ENCODE data around the gene SAPCD2. TPM values are rescaled to one million over a fixed set of nuclear protein-coding genes. Genes with fewer than 3 reads are reported as not detected.
A peak's percentile ranks its signal among the peaks of the same experiment; 100 is the strongest.

Gene SAPCD2
- total RNA-seq, 2 donors from 2014 or later, result 5.6 to 21.9 TPM

DNA sequence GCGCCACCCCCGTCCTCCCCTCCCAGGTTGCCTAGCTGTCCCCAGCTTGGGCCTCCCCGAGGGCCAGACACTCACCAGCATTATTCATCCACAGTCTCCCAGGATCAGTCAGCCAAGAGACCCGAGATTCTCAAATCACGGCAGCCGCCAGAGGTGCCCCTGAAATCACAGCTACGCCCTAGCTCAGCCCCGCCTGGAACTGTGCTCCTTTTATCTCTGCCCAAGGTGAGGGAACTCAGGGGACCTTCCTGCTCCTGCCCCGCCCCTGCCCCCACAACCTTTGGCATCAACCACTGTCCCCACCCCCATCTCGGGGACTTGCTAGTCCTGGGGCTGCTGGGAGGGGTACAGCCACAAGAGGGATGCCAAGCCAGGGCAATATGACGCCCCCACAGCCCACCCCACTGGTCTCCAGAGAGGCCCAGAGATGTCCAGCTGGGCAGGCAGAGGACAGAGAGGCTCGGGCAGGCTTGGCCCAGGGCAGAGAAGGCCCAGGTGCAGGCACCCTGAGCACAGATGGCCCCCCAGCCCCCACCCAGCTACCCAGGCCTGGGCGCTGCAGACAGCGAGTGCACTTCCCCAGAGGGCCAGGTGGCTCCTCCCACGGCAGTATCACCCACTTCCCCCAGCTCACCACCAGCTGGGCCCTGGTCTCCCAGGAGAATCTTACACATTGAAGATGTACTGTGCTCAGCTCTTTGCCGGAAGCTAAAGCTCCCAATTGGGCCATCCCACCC lies 38.3 kb downstream of the SAPCD2 start, which contains the start of gene FUT7:
FUT7 (minus strand) TSS at position 185 of the 737 bp plus-strand sequence; CDS start at position 88, 97 bp downstream.
- ATAC-seq (replicated peaks), result peak; percentile 45
- peaks cover 9% of the 10 kb centered on the region for H3K4me1 Mint-ChIP-seq
- H3K9me3 Mint-ChIP-seq, result no peaks in the 10 kb centered on the region
- peak within 1 kb of the TSS; percentile 92 for H3K27ac Mint-ChIP-seq
- H3K4me3 Mint-ChIP-seq, result peak within 1 kb of the TSS; percentile 86
- no peaks in the 10 kb centered on the region for H3K27me3 Mint-ChIP-seq
- H3K36me3 Mint-ChIP-seq (ENCODE audit: low read depth), result peaks cover 8% of the 10 kb centered on the region

DNA sequence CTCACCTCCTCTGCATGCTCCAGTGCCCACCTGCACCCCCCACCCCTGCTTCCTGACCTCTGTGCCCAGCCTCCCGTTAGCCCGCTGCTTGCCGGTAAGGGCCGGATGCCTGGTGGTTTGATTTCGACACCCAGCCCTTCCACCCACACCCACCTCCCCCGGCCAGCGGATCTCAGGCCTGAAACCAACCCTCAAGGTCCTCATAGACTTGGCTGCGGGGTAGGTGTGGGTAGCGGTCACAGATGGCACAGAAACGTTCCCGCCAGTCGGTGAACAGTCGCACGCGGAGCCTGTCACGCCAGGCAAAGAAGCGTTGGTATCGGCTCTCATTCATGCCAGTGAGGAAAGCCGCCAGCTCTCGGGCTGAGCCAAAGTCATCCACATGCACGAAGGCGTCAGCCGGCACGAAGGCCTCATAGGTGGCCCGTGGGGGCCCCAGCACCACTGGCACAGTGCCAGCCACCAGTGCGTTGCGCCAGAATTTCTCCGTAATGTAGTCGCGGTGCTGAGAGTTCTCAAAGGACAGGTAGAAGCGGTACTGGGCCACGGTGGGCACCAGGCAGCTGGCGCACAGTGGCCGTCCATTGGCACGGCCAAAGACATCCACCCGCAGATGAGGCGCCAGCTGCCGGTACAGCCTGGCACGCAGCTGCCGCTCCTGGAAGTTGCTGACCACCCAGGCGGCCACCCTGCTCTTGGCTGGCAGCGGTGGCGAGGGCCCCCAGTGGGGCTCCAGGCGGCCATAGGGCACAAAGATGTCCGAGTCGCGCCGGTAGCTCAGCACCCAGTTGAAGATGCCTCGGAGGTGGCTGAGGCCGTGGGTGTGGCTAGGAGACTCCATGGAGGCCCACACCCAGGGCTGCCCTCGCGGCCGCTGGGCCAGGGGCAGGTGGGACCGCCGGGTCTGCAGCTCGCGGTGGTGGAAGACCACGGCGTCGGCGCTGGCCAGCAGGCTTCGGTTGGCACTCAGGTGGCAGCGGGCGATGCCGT lies 39.5 kb downstream of the SAPCD2 start:
- H3K4me1 Mint-ChIP-seq, result peaks cover 9% of the 10 kb centered on the region
- H3K27me3 Mint-ChIP-seq, result no peaks in the 10 kb centered on the region
- H3K9me3 Mint-ChIP-seq, result no peaks in the 10 kb centered on the region
- peak overlapping the region; percentile 86 for H3K4me3 Mint-ChIP-seq
- H3K27ac Mint-ChIP-seq, result peak overlapping the region; percentile 92
- ATAC-seq (replicated peaks), result peak; percentile 8
- H3K36me3 Mint-ChIP-seq (ENCODE audit: low read depth), result peaks cover 8% of the 10 kb centered on the region

DNA sequence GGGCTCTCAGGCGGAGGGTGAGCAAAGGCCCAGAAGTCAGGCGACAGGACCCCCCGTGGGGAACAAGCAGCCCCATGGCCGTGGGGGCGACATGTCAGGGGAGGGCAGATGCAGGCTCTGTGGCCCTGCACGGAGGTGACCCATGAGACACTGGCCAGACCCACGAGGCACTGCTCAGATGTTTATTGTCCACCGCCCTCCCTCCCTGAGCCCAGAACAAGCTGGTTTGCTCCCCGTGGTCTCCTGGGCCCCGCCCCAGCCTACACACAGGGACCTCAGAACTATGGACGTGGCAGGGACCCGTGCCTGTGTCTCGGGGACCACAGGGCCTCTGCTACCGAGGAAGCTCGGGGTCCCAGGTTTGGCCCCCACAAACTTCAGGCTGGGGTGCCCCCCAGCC lies 40.4 kb downstream of the SAPCD2 start:
- H3K9me3 Mint-ChIP-seq, result no peaks in the 10 kb centered on the region
- peak overlapping the region; percentile 92 for H3K27ac Mint-ChIP-seq

DNA sequence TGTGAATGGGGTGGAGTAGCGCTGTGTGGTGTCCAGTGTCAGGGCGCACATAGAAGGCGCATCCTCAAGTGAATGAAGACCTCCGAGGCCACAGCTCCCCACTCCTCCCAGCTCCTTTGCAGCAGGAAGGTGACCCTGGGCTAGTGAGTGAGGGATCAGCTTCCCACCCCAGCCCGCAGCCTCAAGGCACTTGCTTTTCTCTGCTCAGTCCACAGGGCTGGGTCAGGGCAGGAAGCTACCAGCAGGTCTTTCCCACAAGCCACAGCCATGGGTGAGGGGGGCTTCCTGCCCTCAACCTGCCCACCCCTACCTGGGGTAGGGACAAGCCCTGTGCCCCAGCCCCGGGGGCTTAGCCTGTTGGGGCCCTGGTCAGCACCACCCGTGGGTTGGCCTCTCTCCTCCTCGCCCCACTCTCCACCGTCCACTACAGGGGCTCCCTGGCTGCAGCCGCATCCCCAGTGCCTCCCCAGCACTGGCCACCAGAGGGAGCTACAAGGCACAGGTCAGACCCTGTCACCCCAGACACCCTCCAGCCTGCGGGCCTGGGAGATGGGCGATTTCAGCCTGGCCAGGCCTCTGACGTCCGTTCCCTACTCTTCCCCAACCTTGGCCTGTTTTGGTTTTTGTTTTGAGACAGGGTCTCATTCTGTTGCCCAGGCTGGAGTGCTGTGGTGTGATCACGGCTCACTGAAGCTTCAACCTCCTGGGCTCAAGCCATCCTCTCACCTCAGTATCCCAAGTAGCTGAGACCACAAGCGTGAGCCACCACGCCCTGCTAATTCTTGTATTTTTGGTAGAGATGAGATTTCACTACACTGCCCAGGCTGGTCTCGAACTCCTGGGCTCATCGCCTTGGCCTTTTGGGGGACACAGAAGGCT lies 41.1 kb downstream of the SAPCD2 start:
- Mint-ChIP-seq H3K36me3 (ENCODE audit: low read depth) (peaks cover 8% of the 10 kb centered on the region), H3K27ac (peak overlapping the region; percentile 66), H3K9me3 (no peaks in the 10 kb centered on the region), H3K27me3 (no peaks in the 10 kb centered on the region), H3K4me3 (peak overlapping the region; percentile 86), H3K4me1 (peaks cover 5% of the 10 kb centered on the region)
- peak; percentile 60 for ATAC-seq (replicated peaks)

More for the DNA sequence above, 40.4 kb downstream of the SAPCD2 start:
- ATAC-seq (replicated peaks), result no peak
- Mint-ChIP-seq H3K4me1 (peaks cover 9% of the 10 kb centered on the region), H3K36me3 (ENCODE audit: low read depth) (peaks cover 8% of the 10 kb centered on the region), H3K27me3 (no peaks in the 10 kb centered on the region), H3K4me3 (peak overlapping the region; percentile 86)

DNA sequence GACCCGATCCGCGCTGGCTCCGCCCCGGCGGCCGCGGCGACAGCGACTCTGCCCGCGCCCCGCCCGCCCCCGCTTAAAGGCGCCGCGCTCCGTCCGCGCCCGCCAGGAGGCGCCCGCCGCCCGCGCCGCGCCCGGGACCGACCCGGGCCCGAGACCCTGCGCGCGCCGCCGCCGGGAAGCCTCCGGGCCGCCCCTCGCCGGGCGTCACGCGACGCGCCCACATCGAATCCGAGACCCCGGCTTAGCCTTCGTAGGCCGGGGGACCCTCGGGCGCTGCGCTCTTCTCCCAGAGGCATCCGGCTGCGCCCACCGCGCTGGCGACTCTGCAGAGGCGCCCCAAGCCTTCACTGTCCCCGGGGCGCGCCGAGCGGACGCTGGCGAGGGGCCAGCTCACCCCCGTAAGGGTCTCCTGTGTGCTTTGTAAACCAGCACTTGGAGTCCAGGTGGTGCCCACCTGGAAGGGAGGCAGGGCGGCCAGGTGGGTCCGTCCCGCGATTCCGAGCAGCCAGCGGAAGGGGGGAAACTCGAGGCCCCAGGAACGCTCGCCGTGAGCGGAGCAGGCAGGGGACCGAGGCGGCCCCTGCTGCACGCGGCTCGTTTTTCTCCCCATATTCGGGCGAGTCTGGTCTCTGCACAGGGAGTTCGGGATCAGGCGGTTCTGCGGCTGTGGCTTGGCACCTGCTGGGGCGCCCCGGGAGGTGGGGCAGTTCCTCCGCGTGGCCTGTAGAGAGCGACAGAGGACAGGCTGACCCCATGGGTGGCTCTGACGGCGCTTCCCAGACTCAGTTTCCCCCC lies 41.9 kb downstream of the SAPCD2 start:
- Mint-ChIP-seq H3K9me3 (no peaks in the 10 kb centered on the region), H3K36me3 (ENCODE audit: low read depth) (peaks cover 8% of the 10 kb centered on the region), H3K4me1 (peaks cover 5% of the 10 kb centered on the region), H3K4me3 (peak overlapping the region; percentile 86), H3K27ac (peak overlapping the region; percentile 66), H3K27me3 (no peaks in the 10 kb centered on the region)
- peak; percentile 41 for ATAC-seq (replicated peaks)

DNA sequence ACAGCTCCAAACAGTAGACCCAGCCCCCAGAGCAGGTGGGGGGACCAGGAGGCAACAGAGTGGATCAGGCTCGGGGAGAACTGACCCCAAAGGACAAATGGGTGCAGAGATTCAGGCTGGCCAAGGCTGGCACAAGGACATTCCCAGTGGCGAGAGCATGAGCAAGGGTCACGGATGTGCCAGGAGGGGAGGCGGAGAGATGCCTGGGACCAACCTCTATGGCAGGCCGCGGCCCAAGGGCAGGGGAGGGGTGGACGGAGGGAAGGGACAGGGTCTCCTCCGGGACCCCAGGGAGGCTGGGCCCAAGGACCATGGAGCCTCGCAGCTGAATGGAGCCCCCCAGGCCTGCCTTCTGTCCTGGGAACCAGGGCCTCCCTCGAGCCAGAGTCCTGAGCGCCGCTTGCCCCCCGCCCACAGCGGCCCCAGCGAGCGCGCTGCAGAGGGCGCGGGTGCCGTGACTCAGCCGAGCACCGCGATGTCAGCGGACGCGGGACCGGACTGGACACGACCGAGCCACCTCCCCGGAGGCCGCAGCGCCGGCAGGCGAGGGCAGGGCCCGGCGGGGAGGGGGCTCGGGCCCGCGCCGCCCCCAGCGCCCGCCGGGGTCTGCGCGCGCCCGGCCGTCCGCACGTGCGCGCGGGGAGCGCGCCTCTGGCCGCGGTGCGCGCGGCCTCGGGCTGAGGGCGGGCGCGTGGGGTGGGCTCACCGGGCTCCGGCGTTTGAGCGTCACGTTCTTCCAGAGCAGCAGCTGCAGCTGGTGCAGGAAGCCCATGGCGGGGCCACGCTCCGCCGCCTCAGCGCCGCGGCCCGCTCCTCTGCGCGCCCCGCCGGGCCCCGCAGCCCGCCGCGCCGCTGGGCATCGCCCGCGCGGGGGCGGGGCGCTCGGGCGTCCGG lies 42.7 kb downstream of the SAPCD2 start, which contains the start of gene ABCA2:
ABCA2 (minus strand) TSS at position 869 of the 894 bp plus-strand sequence; CDS start at position 772, 97 bp downstream.
- Mint-ChIP-seq H3K27me3 (no peaks in the 10 kb centered on the region), H3K27ac (peak within 1 kb of the TSS; percentile 66), H3K9me3 (no peaks in the 10 kb centered on the region), H3K4me3 (peak within 1 kb of the TSS; percentile 86), H3K4me1 (peaks cover 5% of the 10 kb centered on the region), H3K36me3 (ENCODE audit: low read depth) (peaks cover 8% of the 10 kb centered on the region)
- ATAC-seq (replicated peaks), result no peak

DNA sequence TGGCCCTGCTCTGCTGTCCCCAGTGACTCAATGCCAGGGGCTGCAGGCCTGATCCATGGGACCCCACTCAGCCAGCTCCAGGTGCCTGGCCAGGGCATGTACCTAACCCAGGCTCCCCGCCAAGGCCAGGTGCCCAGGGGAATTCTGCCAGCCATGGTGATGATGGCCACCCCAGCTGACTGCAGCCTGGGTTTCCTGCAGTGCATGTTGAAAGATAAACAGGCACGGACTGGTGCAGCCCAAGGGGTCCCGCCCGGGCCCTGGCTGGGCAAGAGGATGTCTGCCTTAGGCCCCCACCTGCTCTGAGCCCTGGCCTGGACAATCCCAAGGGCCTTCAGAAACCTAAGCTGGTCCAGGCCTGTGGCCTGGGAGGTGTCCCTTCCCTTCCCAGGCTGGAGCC lies 43.5 kb downstream of the SAPCD2 start:
- peak overlapping the region; percentile 75 for H3K4me3 Mint-ChIP-seq
- ATAC-seq (replicated peaks), result no peak
- H3K27ac Mint-ChIP-seq, result no peak overlapping the region

DNA sequence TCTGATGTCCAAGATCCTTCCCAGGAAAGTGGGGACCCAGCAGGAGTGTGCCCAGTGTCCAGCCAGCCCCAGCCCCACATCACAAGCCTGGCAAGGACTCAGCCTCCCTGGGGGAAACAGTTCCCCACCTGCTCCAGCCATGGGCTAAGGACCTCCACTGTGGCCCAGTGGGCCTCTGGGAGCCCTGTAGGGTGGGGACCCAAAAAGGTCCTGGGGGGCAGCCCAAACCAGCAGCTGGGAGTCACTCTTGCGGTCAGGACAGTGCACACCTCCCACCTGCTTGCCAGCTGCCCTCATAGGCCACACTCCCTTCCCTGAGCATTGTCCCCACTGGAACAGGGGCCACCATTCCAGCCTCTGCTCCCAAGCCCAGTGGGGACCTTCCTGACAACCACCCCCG lies 44.0 kb downstream of the SAPCD2 start:
- Mint-ChIP-seq H3K27me3 (no peaks in the 10 kb centered on the region), H3K4me3 (peak overlapping the region; percentile 75), H3K27ac (no peak overlapping the region), H3K4me1 (peaks cover 5% of the 10 kb centered on the region), H3K9me3 (no peaks in the 10 kb centered on the region), H3K36me3 (ENCODE audit: low read depth) (peaks cover 8% of the 10 kb centered on the region)
- ATAC-seq (replicated peaks), result no peak

More for the DNA sequence above, 43.5 kb downstream of the SAPCD2 start:
- Mint-ChIP-seq H3K27me3 (no peaks in the 10 kb centered on the region), H3K9me3 (no peaks in the 10 kb centered on the region), H3K36me3 (ENCODE audit: low read depth) (peaks cover 8% of the 10 kb centered on the region), H3K4me1 (peaks cover 5% of the 10 kb centered on the region)

DNA sequence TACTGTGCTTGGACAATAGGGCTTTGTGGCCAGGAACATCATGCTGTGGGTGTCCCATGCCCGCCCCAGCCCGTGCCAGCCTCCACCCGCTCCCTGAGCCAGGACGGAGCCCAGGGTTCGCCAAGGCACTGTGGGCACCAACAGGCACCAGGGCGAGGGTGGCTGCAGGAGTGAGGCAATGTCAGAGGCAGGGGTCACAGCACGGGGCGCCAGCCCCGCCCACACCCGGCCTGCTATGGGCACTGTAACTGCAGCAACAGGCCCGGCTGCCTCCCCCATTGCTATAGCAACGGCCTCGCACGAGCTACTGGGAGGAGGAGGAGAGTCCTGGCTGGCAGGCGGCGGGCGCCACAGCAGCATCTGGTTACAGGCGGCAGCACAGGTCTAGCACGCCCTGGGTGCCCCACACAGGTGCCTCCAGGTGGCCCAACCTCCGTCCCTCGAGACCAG lies 44.8 kb downstream of the SAPCD2 start:
- peaks cover under 1% of the 10 kb centered on the region for H3K4me1 Mint-ChIP-seq
- no peaks in the 10 kb centered on the region for H3K9me3 Mint-ChIP-seq
- no peaks in the 10 kb centered on the region for H3K27me3 Mint-ChIP-seq
- ATAC-seq (replicated peaks), result no peak
- no peak overlapping the region for H3K4me3 Mint-ChIP-seq
- no peak overlapping the region for H3K27ac Mint-ChIP-seq
- peaks cover 2% of the 10 kb centered on the region for H3K36me3 Mint-ChIP-seq (ENCODE audit: low read depth)

DNA sequence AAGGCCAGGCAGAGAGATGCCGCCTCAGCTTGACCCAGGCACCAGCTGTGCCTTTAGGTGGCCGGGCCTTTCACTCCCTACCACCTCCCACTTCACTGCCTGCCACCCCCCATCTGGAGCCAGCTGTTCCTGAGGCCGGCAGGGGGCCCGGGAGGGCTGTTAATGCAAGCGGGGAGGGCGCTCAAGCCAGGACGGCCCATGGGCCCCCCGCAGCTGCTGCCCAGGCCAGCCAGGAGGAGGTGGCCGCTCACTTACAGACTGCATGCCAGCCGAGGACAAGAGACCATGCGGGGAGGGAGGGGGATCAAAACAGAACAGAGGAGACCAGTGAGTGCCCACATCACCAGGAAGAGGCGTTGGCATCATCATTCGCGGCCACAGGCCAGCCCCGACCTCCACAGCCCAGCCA lies 46.8 kb downstream of the SAPCD2 start:
- no peaks in the 10 kb centered on the region for H3K27me3 Mint-ChIP-seq
- H3K36me3 Mint-ChIP-seq (ENCODE audit: low read depth), result no peaks in the 10 kb centered on the region
- H3K4me1 Mint-ChIP-seq, result no peaks in the 10 kb centered on the region
- no peak overlapping the region for H3K4me3 Mint-ChIP-seq
- ATAC-seq (replicated peaks), result no peak
- H3K9me3 Mint-ChIP-seq, result no peaks in the 10 kb centered on the region
- H3K27ac Mint-ChIP-seq, result no peak overlapping the region

DNA sequence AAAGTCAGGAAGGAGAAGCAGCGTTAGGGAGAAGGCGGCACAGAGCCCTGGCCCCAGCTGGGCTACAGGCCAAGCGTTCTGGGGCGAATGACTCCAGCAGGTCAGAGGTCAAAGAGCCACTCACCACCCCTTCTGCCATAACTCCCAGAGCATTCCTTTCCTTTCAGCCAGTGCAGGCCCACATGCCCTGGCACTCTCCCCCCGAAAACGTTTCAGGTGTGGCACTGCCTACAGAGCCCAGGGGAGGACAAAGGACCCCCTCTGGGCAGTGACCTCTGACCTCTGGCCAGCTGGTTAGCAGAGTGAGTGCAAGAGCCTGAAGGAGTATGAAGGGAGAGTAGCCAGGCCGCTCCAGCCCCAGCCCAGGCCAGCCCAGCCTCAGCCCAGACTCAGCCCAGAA lies 47.2 kb downstream of the SAPCD2 start:
- no peak for ATAC-seq (replicated peaks)
- Mint-ChIP-seq H3K4me1 (no peaks in the 10 kb centered on the region), H3K4me3 (no peak overlapping the region), H3K9me3 (no peaks in the 10 kb centered on the region), H3K27ac (no peak overlapping the region), H3K36me3 (ENCODE audit: low read depth) (no peaks in the 10 kb centered on the region), H3K27me3 (no peaks in the 10 kb centered on the region)

DNA sequence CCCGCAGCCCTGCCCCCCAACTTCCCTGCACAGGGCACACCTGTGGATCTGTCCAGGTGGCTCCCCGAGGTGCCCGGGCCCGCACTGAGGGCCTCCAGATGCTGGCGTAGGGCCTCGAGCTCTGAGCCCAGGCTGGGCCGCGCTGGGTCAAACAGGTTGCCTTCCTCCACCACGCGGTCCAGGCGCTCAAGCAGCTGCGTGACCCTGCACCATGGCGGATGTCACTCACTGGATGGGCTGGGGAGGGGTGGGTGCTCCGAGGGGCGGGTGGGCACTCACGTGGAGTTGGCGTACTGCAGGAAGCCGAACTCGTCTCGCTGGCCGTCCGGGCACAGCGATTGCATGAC lies 47.7 kb downstream of the SAPCD2 start:
- Mint-ChIP-seq H3K27ac (no peak overlapping the region), H3K9me3 (no peaks in the 10 kb centered on the region), H3K4me3 (no peak overlapping the region), H3K36me3 (ENCODE audit: low read depth) (no peaks in the 10 kb centered on the region), H3K27me3 (no peaks in the 10 kb centered on the region), H3K4me1 (no peaks in the 10 kb centered on the region)
- no peak for ATAC-seq (replicated peaks)
